GM06990 (cell line): ENCODE results near the gene KHDRBS2.

Experiments
- DNase-seq: peaks from one replicate; pipeline ENCODE4 v3.0.0-alpha.2; 2011; ENCODE audit not compliant: insufficient read length; ENCODE audit errors: extremely low read depth
- H3K27me3 ChIP-seq: replicated peaks from 2 replicates; pipeline ENCODE4 v1.6.0; 2011; ENCODE audit warnings: low read length; ENCODE audit not compliant: control insufficient read depth, insufficient read depth
- H3K36me3 ChIP-seq: 2 replicates; pipeline ENCODE4 v1.5.1; 2011; ENCODE audit warnings: low read length; ENCODE audit not compliant: control insufficient read depth, insufficient read depth
- H3K4me3 ChIP-seq: replicated peaks from 2 replicates; pipeline ENCODE4 v1.5.1; 2011; ENCODE audit warnings: low read depth, mild to moderate bottlenecking, control low read depth, low read length
- TF ChIP-seq, protein P1 (sequence below): IDR thresholded peaks from 2 replicates; pipeline ENCODE4 v1.5.1; 2011; ENCODE audit warnings: low read length, control low read depth, mild to moderate bottlenecking, inconsistent platforms; ENCODE audit not compliant: insufficient read depth, poor library complexity, severe bottlenecking

KHDRBS2 gene

GRCh38 chr6:62246087-62246486 lies 39.9 kb downstream of the KHDRBS2 start:
- no peak for DNase-seq
- TF ChIP-seq, protein P1, sequence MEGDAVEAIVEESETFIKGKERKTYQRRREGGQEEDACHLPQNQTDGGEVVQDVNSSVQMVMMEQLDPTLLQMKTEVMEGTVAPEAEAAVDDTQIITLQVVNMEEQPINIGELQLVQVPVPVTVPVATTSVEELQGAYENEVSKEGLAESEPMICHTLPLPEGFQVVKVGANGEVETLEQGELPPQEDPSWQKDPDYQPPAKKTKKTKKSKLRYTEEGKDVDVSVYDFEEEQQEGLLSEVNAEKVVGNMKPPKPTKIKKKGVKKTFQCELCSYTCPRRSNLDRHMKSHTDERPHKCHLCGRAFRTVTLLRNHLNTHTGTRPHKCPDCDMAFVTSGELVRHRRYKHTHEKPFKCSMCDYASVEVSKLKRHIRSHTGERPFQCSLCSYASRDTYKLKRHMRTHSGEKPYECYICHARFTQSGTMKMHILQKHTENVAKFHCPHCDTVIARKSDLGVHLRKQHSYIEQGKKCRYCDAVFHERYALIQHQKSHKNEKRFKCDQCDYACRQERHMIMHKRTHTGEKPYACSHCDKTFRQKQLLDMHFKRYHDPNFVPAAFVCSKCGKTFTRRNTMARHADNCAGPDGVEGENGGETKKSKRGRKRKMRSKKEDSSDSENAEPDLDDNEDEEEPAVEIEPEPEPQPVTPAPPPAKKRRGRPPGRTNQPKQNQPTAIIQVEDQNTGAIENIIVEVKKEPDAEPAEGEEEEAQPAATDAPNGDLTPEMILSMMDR: no peak
- Histone ChIP-seq H3K36me3 (no peaks in the 10 kb centered on the region), H3K4me3 (no peak overlapping the region), H3K27me3 (no peaks in the 10 kb centered on the region)

- no peak for DNase-seq
- no peaks in the 10 kb centered on the region for H3K36me3 ChIP-seq
- TF ChIP-seq, protein P1: no peak
- no peak overlapping the region for H3K4me3 ChIP-seq
- no peaks in the 10 kb centered on the region for H3K27me3 ChIP-seq
These were observed 49.2 kb downstream of the KHDRBS2 start for GRCh38 chr6:62236784-62237183.

DNA sequence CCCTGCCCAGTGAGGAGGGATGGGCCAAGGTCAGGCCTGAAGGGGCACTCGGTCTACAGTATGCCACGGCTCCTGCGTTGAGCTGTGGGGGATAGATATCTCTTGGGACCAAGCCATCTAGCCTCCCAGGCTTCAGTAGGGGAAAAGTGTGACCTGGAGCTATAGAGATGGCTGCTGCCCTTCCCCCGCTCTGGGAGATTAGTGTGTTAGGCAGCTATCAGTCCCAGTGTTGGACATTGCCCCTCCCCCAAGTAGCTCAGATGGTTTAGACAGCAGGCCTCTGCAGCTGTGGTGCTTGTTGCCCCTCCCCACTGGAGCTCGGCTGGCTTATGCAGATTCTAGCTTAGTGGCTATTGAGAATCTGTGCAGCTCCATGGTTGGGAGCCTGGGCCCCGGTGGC lies 56.8 kb downstream of the KHDRBS2 start:
- DNase-seq: no peak
- TF ChIP-seq, protein P1: no peak
- Histone ChIP-seq H3K27me3 (no peaks in the 10 kb centered on the region), H3K36me3 (no peaks in the 10 kb centered on the region), H3K4me3 (no peak overlapping the region)

DNA sequence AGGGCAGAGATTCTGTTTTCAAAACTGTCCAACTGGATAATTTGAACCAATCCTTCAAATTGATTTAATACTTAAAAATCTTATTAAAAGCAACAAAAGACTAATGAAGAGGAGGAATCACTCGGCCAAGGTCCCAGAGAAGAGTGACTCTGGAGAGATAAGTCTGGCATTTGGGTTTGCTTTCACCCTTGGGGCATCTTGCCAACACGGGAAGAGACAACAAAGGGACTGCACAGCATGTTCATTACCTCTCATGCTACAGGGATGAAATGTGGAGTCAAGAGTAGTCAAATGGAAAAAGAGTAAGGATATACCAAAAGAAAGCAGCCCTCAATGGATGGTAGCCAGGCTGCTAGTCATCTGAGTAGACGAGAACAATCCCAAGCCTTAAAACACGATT lies 68.2 kb downstream of the KHDRBS2 start:
- TF ChIP-seq, protein P1: no peak

GRCh38 chr6:62202078-62202477 lies 83.9 kb downstream of the KHDRBS2 start:
- TF ChIP-seq, protein P1: no peak
- Histone ChIP-seq H3K27me3 (no peaks in the 10 kb centered on the region), H3K4me3 (no peak overlapping the region), H3K36me3 (no peaks in the 10 kb centered on the region)
- DNase-seq: no peak

More for the DNA sequence above, 68.2 kb downstream of the KHDRBS2 start:
- Histone ChIP-seq H3K4me3 (no peak overlapping the region), H3K36me3 (no peaks in the 10 kb centered on the region), H3K27me3 (no peaks in the 10 kb centered on the region)
- DNase-seq: no peak

DNA sequence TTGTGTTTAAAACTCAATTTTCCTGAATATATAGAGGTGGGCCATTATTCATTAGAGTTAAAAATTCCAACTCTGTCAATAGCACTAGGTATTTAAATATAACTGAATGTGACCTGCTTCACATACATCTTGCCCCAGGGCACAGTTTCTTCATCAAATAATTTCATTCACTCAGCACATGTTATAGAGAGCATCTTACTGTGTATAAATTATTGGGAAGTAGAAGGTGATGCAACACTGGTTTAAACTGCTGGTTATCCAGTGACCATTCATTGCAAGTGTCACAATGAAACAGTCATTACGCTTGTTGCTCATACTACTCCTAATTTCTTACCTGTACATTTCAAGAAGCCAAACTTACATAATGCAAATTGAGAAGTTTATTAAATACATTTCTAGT lies 93.4 kb downstream of the KHDRBS2 start:
- Histone ChIP-seq H3K36me3 (no peaks in the 10 kb centered on the region), H3K4me3 (no peak overlapping the region), H3K27me3 (no peaks in the 10 kb centered on the region)
- TF ChIP-seq, protein P1: no peak
- DNase-seq: no peak
